ENCODE measurements around the gene WNT9B.

- TF ChIP-seq RAD21 (IDR thresholded peaks at IDR 0.05; ENCODE audit: low read depth) (no peak), YY1 (IDR thresholded peaks at IDR 0.05; ENCODE audit: low read depth) (no peak), NFIC (IDR thresholded peaks at IDR 0.05) (no peak), MAX (IDR thresholded peaks at IDR 0.05) (no peak), EP300 (IDR thresholded peaks at IDR 0.05; ENCODE audit: borderline replicate concordance) (no peak), CREB1 (IDR thresholded peaks at IDR 0.05; ENCODE audit: low read depth) (no peak), REST (IDR thresholded peaks at IDR 0.05; ENCODE audit: low read depth) (no peak)
Observed at GRCh38 chr17:46863383-46864121, 12.2 kb downstream of the WNT9B start.

All from Ishikawa (cell line).